RWPE2 (cell line): ENCODE results near the gene ZMYM2.

Source experiments
- ATAC-seq: fragments of 200-7000 bp; cut with Tn5 transposase; 3 replicates; pipeline ENCODE4 v1.9.1; 2021; ENCODE audit warnings: low read depth
- DNase-seq: peaks from one replicate; pipeline ENCODE4 v3.0.0-alpha.2; 2020; ENCODE audit warnings: low spot score
- H3K27ac ChIP-seq: fragments of 450-650 bp; 2 replicates; pipeline ENCODE4 v1.5.1; 2017; ENCODE audit warnings: mild to moderate bottlenecking; ENCODE audit not compliant: poor library complexity, severe bottlenecking
- H3K27me3 ChIP-seq: fragments of 250-450 bp; sonication (Bioruptor Pico); 2 replicates; pipeline ENCODE4 v1.5.1; 2021; ENCODE audit warnings: mild to moderate bottlenecking, moderate library complexity; ENCODE audit not compliant: insufficient read depth, poor library complexity, severe bottlenecking
- H3K36me3 ChIP-seq: fragments of 250-450 bp; sonication (Bioruptor Pico); 2 replicates; pipeline ENCODE4 v1.5.1; 2020; ENCODE audit warnings: low read depth, mild to moderate bottlenecking, moderate library complexity
- H3K4me1 ChIP-seq: fragments of 250-450 bp; sonication (Bioruptor Pico); 2 replicates; pipeline ENCODE4 v1.5.1; 2021; ENCODE audit warnings: mild to moderate bottlenecking, moderate library complexity; ENCODE audit not compliant: insufficient read depth, poor library complexity, severe bottlenecking
- H3K4me3 ChIP-seq: fragments of 250-450 bp; sonication (Bioruptor Pico); 2 replicates; pipeline ENCODE4 v1.5.1; 2021; ENCODE audit warnings: mild to moderate bottlenecking, moderate library complexity; ENCODE audit not compliant: severe bottlenecking
- H3K9me3 ChIP-seq: fragments of 250-450 bp; sonication (Bioruptor Pico); 2 replicates; pipeline ENCODE4 v1.5.1; 2021; ENCODE audit warnings: mild to moderate bottlenecking, moderate library complexity; ENCODE audit not compliant: severe bottlenecking
- CTCF ChIP-seq: fragments of 450-650 bp; IDR thresholded peaks from one replicate; pipeline ENCODE4 v1.5.1; 2017; ENCODE audit warnings: mild to moderate bottlenecking, moderate library complexity; ENCODE audit not compliant: poor library complexity, severe bottlenecking

Gene ZMYM2

GRCh38 chr13:20043207-20043925 lies 84.8 kb downstream of the ZMYM2 start:
- no peak for TF ChIP-seq CTCF
- H3K36me3 ChIP-seq, result peaks cover 46% of the 10 kb centered on the region
- no peak for DNase-seq

GRCh38 chr13:20044086-20044485 lies 85.6 kb downstream of the ZMYM2 start:
- ATAC-seq (no peak), DNase-seq (no peak)
- H3K27ac ChIP-seq, result no peak overlapping the region
- H3K27me3 ChIP-seq, result no peaks in the 10 kb centered on the region
- no peak overlapping the region for H3K4me3 ChIP-seq
- peaks cover 42% of the 10 kb centered on the region for H3K36me3 ChIP-seq
- no peaks in the 10 kb centered on the region for H3K9me3 ChIP-seq
- H3K4me1 ChIP-seq, result no peaks in the 10 kb centered on the region
- TF ChIP-seq CTCF, result no peak

More at GRCh38 chr13:20043207-20043925, 84.8 kb downstream of the ZMYM2 start:
- Histone ChIP-seq H3K4me3 (no peak overlapping the region), H3K27me3 (no peaks in the 10 kb centered on the region), H3K9me3 (no peaks in the 10 kb centered on the region), H3K4me1 (no peaks in the 10 kb centered on the region), H3K27ac (no peak overlapping the region)
- ATAC-seq, result no peak

- ATAC-seq (no peak), DNase-seq (no peak)
- Histone ChIP-seq H3K27ac (no peak overlapping the region), H3K4me3 (no peak overlapping the region), H3K36me3 (peaks cover 52% of the 10 kb centered on the region), H3K27me3 (no peaks in the 10 kb centered on the region), H3K9me3 (no peaks in the 10 kb centered on the region), H3K4me1 (no peaks in the 10 kb centered on the region)
- no peak for TF ChIP-seq CTCF
Observed at GRCh38 chr13:20045950-20046548, 87.5 kb downstream of the ZMYM2 start.

- DNase-seq (no peak), ATAC-seq (no peak)
- Histone ChIP-seq H3K27ac (no peak overlapping the region), H3K4me3 (no peak overlapping the region), H3K36me3 (peaks cover 74% of the 10 kb centered on the region), H3K4me1 (no peaks in the 10 kb centered on the region), H3K27me3 (no peaks in the 10 kb centered on the region), H3K9me3 (no peaks in the 10 kb centered on the region)
- TF ChIP-seq CTCF, result no peak
Observed at GRCh38 chr13:20049558-20050473, 91.3 kb downstream of the ZMYM2 start.
